Measurements from ENCODE around the gene VTI1A.

The VTI1A gene

GRCh38 chr10:112723876-112724275 lies 276.9 kb downstream of the VTI1A start:
- Histone ChIP-seq H3F3A (ENCODE audit: insufficient read depth, low read length) (no peaks in the 10 kb centered on the region), H3K4me2 (ENCODE audit: low read depth, low read length) (no peak overlapping the region), H3K9me3 (replicated peaks; ENCODE audit: insufficient read depth, low read length) (no peaks in the 10 kb centered on the region), H3K9ac (ENCODE audit: low read length) (no peak overlapping the region), H4K20me1 (ENCODE audit: insufficient read depth, low read length) (no peaks in the 10 kb centered on the region), H2AFZ (ENCODE audit: low read length) (no peak overlapping the region), H3K27ac (ENCODE audit: low read length) (no peak overlapping the region), H3K79me2 (ENCODE audit: low read length) (no peaks in the 10 kb centered on the region), H3K4me1 (ENCODE audit: low read length) (no peaks in the 10 kb centered on the region), H3K36me3 (replicated peaks; ENCODE audit: insufficient read depth, low read length) (no peaks in the 10 kb centered on the region), H3K27me3 (replicated peaks; ENCODE audit: insufficient read depth, low read length) (no peaks in the 10 kb centered on the region), H3K4me3 (ENCODE audit: low read length) (no peak overlapping the region), H3K9me2 (replicated peaks; ENCODE audit: insufficient read depth, low read length) (no peaks in the 10 kb centered on the region)
- no peak for DNase-seq
- TF ChIP-seq EZH2phosphoT487 (IDR thresholded peaks at IDR 0.05; ENCODE audit: low read length) (no peak), CTCF (IDR thresholded peaks at IDR 0.05; ENCODE audit: low read length) (no peak), EZH2 (optimal IDR thresholded peaks at IDR 0.05; ENCODE audit: low read depth, low read length) (no peak)

- Histone ChIP-seq H3K4me3 (ENCODE audit: low read length) (no peak overlapping the region), H3K4me1 (ENCODE audit: low read length) (no peaks in the 10 kb centered on the region), H2AFZ (ENCODE audit: low read length) (no peak overlapping the region), H3K9me3 (replicated peaks; ENCODE audit: insufficient read depth, low read length) (no peaks in the 10 kb centered on the region), H3K4me2 (ENCODE audit: low read depth, low read length) (no peak overlapping the region), H3K27ac (ENCODE audit: low read length) (no peak overlapping the region), H3K27me3 (replicated peaks; ENCODE audit: insufficient read depth, low read length) (no peaks in the 10 kb centered on the region), H3F3A (ENCODE audit: insufficient read depth, low read length) (no peaks in the 10 kb centered on the region), H3K9me2 (replicated peaks; ENCODE audit: insufficient read depth, low read length) (no peaks in the 10 kb centered on the region), H3K36me3 (replicated peaks; ENCODE audit: insufficient read depth, low read length) (no peaks in the 10 kb centered on the region), H3K79me2 (ENCODE audit: low read length) (no peaks in the 10 kb centered on the region), H4K20me1 (ENCODE audit: insufficient read depth, low read length) (no peaks in the 10 kb centered on the region), H3K9ac (ENCODE audit: low read length) (no peak overlapping the region)
- TF ChIP-seq EZH2 (optimal IDR thresholded peaks at IDR 0.05; ENCODE audit: low read depth, low read length), result no peak
- TF ChIP-seq EZH2phosphoT487 (IDR thresholded peaks at IDR 0.05; ENCODE audit: low read length), result no peak
- no peak for TF ChIP-seq CTCF (IDR thresholded peaks at IDR 0.05; ENCODE audit: low read length)
- DNase-seq, result no peak
Observed at GRCh38 chr10:112724404-112724991, 277.5 kb downstream of the VTI1A start.

GRCh38 chr10:112728118-112728883 lies 281.3 kb downstream of the VTI1A start:
- peaks cover 7% of the 10 kb centered on the region; the same call in 1 of the 2 replicates for H3K4me1 ChIP-seq (ENCODE audit: low read length)
- no peak for DNase-seq
- no peak overlapping the region for H3K4me3 ChIP-seq (ENCODE audit: low read length)
- no peaks in the 10 kb centered on the region for H3F3A ChIP-seq (ENCODE audit: insufficient read depth, low read length)
- H2AFZ ChIP-seq (ENCODE audit: low read length), result no peak overlapping the region
- H3K9me2 ChIP-seq (replicated peaks; ENCODE audit: insufficient read depth, low read length), result no peaks in the 10 kb centered on the region
- no peaks in the 10 kb centered on the region for H4K20me1 ChIP-seq (ENCODE audit: insufficient read depth, low read length)
- TF ChIP-seq EZH2phosphoT487 (IDR thresholded peaks at IDR 0.05; ENCODE audit: low read length) (no peak), CTCF (IDR thresholded peaks at IDR 0.05; ENCODE audit: low read length) (no peak), EZH2 (optimal IDR thresholded peaks at IDR 0.05; ENCODE audit: low read depth, low read length) (no peak)
- H3K9me3 ChIP-seq (replicated peaks; ENCODE audit: insufficient read depth, low read length), result no peaks in the 10 kb centered on the region
- H3K4me2 ChIP-seq (ENCODE audit: low read depth, low read length), result no peak overlapping the region
- H3K79me2 ChIP-seq (ENCODE audit: low read length), result no peaks in the 10 kb centered on the region
- H3K36me3 ChIP-seq (replicated peaks; ENCODE audit: insufficient read depth, low read length), result no peaks in the 10 kb centered on the region
- H3K27ac ChIP-seq (ENCODE audit: low read length), result no peak overlapping the region
- no peak overlapping the region for H3K9ac ChIP-seq (ENCODE audit: low read length)
- no peaks in the 10 kb centered on the region for H3K27me3 ChIP-seq (replicated peaks; ENCODE audit: insufficient read depth, low read length)
